Measurements from ENCODE around the gene RNH1.

Gene RNH1

DNA sequence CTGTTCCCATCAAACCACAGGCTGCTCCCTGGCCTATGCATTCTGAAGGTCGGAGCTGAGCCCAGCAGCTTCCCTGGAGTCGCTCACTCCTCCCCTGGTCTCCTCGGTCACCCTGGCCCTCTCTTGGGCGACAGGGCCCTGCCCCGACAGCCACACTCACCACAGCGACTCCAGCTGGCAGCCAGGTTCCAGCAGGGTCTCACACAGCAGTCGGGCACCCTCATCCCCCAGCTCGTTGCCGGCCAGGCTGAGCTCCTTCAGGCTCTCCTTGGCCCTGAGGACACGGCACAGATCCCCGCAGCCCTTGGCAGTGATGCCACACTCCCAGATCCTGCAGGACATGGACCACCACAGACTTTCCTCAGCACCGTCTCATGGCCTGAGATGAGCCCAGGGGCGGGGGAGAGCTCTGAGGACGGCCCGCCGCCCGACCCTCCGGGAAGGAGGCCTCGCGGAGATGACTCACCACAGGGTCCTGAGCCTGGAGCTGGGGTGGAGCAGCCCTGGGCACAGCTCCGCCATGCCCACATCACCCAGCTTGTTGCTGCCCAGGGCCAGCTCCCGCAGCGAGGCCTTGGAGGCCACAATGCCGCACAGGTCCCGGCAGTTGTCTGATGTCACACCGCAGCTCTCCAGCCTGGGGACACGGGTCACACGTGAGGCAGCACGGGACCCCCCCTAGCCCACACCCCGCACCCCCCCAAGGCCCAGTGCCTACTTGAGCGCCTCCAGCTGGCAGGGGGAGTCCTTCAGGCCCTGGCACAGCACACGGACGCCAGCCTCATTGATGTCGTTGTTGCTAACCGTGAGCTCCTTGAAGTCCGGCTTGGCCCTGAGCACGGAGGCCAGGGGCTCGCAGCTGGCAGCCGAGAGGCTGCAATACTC is 8.5 kb downstream of the RNH1 start:
- no peak for DNase-seq

DNA sequence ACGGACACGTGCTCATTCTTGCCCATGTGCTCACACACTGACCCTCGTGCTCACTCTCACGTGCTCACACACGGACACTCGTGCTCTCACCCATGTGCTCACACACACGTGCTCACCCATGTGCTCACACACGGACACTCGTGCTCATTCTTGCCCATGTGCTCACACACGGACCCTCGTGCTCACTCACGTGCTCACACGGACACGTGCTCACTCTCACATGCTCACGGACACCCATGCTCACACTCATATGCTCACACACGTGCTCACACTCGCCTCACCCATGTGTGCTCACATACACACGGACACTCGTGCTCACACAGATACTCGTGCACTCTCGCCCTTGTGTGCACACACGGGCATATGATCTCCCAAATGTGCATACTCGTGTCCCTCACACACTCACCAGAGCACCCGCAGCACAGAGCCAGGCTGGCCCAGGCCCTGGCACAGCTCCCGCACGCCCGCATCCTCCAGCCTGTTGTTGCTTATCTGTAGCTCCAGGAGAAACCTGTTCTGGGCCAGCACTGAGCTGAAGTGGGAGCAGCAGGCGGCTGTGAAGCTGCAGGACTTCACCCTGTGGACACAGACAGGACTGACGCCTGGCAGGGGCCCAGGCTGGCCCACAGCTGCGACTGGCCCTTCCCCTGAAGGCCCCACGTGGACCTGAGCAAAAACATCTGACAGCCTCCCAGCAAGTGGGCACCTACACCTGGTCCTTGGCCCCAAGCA is 9.3 kb downstream of the RNH1 start:
- DNase-seq, result no peak

DNA sequence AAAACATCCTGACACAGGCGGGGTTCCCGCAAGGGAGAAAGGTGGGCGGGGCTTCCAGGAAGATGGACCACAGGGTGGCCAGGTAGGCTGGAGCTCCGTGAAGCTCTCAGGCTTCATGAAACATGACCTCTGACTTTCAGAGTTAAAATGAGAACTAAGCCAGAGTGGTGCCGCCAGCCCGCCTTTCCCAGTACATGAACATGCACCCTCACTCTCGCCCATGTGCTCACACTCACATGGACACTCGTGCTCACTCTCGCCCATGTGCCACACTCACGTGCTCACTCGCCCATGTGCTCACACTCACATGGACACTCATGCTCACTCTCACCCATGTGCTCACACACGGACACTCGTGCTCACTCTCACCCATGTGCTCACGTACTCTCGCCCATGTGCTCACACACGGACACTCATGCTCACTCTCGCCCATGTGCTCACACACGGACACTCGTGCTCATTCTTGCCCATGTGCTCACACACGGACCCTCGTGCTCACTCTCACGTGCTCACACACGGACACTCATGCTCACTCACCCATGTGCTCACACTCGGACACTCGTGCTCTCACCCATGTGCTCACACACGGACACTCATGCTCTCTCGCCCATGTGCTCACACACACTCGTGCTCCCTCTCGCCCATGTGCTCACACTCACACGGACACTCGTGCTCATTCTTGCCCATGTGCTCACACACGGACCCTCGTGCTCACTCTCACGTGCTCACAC is 10.0 kb downstream of the RNH1 start:
- DNase-seq, result no peak

GRCh38 chr11:495537-495931 is 11.5 kb downstream of the RNH1 start:
- no peak for DNase-seq

DNA sequence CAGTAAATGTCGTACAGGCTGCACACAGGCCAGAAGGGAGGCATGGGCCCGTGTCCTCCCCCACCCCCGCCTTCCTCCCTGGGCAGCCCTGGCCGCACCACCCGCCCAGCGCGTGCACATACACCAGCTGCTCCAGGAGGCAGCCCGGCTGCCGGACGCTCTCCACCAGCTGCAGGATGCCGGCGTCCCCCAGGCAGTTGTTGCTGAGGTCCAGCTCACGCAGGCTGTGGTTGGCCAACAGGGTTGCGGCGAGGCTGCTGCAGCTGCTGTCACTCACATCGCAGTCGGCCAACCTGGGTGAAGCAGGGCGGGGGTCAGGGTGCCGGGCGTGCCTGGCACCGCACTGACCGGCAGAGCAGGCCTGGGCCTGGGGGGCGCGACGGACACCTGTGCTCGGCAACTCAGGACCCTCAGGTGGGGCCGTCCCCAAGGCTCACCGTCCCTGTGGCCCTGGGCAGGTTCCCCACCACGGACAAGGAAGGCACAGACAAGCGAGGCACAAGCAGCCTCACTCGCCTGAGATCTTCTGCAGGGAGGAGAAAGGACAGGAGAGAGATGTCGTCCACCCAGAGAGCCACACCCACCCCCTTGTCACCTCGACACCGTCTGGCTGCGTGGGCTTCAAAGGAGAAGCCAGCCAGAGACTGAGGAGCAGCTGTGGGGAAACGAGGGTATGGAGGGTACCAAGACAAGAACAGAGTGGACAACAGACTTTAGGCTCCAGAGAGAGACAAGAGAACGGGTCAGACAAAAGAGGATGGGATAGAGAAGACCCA is 12.1 kb downstream of the RNH1 start:
- no peak for DNase-seq

- no peak for DNase-seq
Measured at GRCh38 chr11:492427-493226, 14.4 kb downstream of the RNH1 start.

GRCh38 chr11:491358-491757 is 15.7 kb downstream of the RNH1 start:
- no peak for DNase-seq

GRCh38 chr11:490930-491260 is 16.1 kb downstream of the RNH1 start:
- DNase-seq, result no peak

DNA sequence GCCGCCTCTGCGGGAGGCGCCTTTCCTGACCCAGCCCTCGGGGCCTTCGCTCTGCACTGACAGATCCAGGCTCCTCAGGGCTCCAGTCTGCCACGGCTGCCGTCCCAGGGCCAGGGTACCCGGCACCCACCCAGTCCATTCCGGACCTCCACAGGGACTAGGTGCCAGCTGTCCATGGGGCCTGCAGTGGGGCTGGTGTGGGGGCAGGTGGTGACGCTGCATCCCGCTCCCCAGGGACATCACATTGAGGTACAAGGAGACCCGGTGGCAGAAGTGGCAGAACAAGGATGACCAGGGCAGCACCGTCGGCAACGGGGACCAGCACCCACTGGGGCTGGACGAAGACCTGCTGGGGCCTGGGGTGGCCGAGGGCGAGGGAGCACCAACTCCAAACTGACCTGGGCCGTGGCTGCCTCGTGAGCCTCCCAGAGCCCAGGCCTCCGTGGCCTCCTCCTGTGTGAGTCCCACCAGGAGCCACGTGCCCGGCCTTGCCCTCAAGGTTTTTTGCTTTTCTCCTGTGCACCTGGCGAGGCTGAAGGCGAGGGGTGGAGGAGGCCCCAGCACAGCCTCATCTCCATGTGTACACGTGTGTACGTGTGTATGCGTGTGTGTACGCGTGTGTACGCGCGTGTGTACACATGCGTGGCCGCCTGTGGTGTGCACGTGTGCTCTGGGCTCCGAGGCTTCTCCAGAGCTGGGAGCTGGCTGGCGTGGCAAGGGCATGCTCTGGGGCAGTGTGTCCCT is 16.7 kb downstream of the RNH1 start:
- no peak for DNase-seq

- no peak for DNase-seq
Measured at GRCh38 chr11:489610-490185, 17.3 kb downstream of the RNH1 start.

DNA sequence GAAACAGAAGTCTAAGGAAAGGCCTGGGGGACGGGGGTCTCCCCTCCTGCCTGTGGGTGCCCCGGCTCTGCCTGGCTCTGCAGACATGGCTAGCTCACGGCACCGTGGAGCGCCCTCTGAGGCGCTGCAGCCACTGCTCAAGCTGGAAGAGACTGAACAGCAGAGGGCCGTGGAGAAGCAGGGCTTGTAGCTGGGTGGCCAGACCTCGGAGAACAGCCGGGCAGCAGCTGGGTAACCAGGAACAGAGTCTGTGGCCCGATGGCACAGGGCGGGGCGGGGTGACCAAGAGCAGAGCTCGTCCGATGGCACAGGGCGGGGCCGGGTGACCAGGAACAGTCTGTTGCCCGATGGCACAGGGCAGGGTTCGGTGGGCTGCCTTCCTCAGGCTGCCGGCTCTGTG is 18.1 kb downstream of the RNH1 start:
- DNase-seq, result no peak

DNA sequence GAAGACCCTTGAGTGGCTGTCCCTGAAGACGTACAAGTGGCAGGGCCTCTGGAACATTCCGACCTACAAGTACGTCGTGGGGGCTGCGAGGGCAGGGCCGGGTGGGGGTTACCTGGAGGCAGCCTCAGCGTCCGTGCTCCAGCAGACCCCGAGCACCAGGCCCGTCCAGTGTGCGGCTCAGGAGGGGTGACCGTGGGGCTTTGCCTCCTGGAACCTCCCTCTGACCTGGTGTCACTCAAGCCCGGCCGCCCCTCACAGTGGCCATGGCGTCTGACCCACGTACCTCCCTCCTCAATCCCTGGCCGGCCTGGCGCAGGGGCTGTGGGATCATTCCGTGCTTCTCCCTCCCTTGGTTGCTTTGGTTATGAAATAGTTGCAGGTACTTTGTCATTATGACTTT is 18.5 kb downstream of the RNH1 start:
- no peak for DNase-seq

DNA sequence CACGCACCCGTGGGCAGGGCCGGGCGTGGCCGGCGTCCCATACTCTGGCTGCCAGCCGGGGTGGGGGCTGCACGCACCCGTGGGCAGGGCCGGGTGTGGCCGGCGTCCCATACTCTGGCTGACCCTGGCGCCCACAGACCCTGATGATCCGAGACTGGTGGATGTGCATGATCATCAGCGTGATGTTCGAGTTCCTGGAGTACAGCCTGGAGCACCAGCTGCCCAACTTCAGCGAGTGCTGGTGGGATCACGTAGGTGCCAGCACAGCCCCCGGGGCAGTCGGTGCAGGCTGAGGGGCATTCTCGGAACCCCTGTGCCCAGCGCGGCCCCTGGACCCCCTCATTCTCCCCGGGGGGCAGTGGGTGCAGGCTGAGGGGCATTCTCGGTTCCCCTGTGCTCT is 19.0 kb downstream of the RNH1 start:
- no peak for DNase-seq

- DNase-seq, result no peak
Measured at GRCh38 chr11:487571-488021, 19.4 kb downstream of the RNH1 start.

- DNase-seq, result no peak
Measured at GRCh38 chr11:486189-486588, 20.9 kb downstream of the RNH1 start.

- DNase-seq, result no peak
Measured at GRCh38 chr11:484616-485015, 22.4 kb downstream of the RNH1 start.

DNA sequence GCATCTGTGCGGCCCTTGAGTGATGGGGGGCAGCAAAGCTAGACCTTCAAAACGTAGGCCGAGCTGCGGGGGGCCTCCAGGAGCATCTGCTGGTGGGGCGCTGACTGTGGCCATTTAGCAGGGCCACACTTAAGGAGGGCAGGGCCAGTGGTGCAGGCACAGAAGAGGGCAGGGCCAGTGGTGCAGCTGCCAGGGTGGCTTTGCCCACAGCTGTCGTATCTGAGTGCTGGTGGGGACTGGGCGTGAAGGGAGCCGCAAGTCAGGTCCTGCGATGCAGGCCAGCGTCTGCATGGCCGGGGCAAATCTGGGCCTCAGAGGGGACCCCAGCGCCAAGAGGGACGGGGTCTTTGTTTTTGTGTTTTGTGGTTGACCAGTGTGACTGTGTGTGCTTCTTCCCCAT is 27.7 kb downstream of the RNH1 start:
- no peak for DNase-seq

DNA sequence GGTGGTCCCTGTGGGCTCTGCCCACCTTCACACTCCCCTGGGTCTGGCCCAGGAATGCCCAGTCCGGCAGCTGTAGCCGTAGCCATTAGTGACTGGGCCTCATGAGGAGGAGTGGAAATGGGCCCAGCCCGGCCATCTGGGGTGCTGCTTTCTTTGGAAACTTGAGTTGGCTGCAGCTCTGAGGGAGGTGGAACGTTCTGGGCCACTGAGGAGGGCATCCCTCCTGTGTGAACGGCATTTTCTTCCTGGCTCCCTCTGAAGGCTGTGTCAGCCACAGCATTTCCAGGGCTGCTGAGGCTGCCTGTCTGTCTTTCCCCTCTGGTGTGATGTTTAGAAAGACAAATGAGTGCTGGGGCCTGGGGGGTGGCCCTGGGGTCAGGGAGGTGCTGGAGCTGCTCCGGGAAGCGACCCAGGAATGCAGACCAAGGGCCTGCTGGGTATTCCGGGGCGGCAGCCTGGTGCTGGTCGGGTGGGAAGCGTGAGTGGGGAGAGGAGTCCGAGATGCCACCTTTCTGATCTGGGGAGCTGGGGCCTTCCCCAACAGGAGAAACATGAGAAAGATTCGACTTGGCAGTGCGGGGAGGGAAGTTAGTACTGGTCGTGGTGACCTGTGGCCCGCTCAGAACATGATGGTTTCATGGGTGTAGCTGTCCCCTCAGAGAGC is 29.9 kb downstream of the RNH1 start:
- DNase-seq, result no peak

DNA sequence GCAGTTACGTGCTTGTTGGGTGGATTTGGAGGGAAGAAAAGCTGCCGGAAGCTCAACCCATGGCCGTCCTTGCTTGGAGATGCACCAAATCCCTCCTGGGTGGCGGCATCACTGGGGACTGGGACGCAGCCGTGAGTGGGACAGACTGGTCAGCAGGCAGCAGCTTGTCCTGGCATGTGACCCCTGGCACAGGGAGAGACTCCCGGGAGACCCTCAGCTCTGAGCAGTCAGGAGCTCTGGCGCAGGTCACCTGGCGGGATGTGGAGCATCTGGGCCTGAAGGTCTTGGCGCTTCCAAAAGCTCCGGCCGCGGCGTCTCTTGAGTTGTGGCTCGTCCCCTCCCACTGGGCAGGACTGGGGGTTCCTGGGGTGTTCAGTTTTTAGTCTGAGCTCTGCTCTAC is 30.6 kb downstream of the RNH1 start:
- DNase-seq, result no peak

DNA sequence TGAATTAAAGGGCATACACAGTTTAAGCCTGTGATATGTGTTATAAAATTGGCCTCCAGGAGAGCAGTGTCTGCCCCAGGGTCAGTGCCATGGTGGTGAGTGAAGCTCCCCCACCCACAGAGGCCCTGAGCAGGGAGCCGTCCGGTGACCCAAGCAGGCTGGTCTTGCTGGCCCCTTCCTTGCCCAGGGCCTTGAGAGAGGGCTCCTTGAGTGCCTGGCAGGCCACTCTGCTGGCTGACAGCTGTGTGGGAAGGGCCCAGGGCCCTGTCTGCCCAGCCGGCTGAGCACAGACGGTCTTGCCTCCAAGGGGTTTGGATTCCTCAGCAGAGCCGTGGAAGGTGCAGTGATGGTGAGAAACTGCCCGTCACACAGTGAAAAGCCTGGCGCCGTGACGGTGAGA is 31.1 kb downstream of the RNH1 start:
- no peak for DNase-seq
